GM19025 (cell line): ENCODE measurements around the gene CPZ.

Source experiments
- ATAC-seq: cut with Tn5 transposase; IDR thresholded peaks from one replicate; pipeline ENCODE4 v1.9.1; 2021; ENCODE audit warnings: mild to moderate bottlenecking, low read depth, moderate library complexity; ENCODE audit not compliant: unreplicated experiment

CPZ gene

DNA sequence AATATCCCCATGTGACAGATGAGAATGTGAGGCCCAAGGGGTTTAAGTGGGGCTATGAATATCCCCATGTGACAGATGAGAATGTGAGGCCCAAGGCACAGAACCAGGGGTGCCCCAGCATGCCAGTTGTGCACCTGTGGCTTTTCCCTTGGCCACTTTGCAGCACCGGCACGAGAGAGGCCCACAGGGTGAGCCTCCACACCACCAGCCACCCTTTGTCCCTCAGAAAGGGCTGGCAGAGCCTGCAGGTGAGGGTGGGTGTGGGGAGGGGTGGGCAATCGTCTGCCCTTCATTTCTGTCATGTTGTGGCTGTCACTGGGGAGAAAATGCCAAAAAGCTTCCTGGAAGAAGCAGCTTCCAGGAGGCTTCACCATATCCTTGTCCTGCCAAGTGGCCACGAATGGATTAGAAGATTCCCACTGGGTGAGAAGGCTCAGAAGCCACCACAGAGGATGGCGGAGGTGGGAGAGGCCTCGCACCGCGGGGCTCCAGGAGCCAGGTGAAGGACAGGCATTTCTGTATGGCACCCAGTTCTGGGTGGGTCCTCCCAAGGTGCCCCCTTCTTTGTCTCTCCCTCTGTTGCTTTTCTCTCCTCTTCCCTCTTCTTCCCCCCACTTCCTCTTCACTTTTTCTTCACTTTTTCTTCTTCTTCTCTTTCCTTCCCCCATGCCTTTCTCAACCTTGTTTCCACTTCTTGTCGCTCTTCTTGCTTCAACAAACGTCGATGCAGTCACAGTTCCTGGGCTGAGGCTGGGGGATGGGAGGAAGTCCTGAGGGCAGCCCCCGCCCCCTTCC is 12.8 kb upstream of the CPZ start:
- no peak for ATAC-seq

DNA sequence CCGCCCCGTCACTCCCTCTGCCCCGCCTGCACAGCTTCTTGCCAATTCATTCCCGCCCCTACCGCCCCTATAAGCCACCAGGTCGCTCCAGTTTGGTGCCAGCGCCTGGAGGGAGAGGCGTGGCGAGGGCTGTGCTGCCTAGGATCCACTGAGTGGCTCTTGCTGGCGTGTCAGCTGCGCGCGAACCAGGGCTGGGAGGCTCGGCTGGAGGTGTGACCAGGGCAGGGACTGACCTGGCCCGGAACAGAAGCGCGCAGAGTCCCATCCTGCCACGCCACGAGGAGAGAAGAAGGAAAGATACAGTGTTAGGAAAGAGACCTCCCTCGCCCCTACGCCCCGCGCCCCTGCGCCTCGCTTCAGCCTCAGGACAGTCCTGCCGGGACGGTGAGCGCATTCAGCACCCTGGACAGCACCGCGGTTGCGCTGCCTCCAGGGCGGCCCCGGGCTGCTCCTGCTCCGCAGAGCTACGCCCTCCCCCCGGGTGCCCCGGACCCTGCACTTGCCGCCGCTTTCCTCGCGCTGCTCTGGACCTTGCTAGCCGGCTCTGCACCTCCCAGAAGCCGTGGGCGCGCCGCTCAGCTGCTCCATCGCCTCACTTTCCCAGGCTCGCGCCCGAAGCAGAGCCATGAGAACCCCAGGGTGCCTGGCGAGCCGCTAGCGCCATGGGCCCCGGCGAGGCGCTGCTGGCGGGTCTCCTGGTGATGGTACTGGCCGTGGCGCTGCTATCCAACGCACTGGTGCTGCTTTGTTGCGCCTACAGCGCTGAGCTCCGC is 12.1 kb upstream of the CPZ start, which contains the start of gene GPR78:
Gene GPR78 (plus strand): TSS at position 72 of the 773 bp plus-strand sequence. CDS start 591 bp downstream, at position 663.
- ATAC-seq, result no peak

DNA sequence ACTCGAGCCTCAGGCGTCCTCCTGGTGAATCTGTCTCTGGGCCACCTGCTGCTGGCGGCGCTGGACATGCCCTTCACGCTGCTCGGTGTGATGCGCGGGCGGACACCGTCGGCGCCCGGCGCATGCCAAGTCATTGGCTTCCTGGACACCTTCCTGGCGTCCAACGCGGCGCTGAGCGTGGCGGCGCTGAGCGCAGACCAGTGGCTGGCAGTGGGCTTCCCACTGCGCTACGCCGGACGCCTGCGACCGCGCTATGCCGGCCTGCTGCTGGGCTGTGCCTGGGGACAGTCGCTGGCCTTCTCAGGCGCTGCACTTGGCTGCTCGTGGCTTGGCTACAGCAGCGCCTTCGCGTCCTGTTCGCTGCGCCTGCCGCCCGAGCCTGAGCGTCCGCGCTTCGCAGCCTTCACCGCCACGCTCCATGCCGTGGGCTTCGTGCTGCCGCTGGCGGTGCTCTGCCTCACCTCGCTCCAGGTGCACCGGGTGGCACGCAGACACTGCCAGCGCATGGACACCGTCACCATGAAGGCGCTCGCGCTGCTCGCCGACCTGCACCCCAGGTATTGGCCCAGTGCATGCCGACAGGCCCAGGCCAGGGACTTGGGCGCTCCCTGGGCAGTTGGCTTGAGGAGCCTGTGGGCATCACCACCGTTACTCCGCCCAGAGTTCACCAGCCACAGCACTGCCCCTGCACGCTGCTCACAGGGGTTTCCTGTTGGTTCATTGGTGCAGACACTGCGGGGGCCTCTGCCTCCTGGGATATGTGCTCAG is 11.3 kb upstream of the CPZ start:
- ATAC-seq, result no peak

DNA sequence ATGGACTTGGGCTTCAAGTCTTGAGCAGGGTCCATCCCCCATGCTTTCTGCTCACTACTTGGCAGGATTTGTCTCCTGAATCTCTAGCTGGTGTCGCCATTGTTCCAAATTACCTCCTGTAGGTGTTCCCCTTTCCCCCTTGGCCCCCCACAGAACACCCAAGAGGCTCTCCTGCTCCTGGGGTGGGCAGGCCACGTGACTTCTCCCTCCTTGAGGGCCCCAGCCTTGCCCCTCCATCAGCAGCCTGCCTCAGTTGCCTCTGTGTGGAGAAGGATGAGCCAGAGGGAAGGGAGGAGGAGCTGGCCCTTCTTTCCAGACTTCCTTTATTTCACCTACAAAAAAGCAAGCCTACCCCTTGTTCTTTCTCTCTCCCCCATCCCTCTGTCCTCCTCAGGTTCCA is 10.5 kb upstream of the CPZ start:
- no peak for ATAC-seq

DNA sequence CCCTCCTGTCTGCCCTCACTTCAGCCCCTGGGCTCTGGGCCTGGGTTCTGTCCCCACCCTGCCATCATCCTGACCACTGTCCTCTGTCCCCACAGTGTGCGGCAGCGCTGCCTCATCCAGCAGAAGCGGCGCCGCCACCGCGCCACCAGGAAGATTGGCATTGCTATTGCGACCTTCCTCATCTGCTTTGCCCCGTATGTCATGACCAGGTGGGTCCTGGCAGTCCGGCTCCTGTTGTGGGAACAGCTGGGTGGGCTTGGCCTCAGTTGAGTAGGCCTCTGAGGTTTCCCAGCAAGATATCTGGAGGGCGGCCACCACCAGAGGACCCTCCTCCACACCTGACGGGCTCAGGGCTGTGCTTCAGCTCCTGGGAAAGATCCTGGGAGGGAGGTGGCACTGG is 10.1 kb upstream of the CPZ start:
- no peak for ATAC-seq

DNA sequence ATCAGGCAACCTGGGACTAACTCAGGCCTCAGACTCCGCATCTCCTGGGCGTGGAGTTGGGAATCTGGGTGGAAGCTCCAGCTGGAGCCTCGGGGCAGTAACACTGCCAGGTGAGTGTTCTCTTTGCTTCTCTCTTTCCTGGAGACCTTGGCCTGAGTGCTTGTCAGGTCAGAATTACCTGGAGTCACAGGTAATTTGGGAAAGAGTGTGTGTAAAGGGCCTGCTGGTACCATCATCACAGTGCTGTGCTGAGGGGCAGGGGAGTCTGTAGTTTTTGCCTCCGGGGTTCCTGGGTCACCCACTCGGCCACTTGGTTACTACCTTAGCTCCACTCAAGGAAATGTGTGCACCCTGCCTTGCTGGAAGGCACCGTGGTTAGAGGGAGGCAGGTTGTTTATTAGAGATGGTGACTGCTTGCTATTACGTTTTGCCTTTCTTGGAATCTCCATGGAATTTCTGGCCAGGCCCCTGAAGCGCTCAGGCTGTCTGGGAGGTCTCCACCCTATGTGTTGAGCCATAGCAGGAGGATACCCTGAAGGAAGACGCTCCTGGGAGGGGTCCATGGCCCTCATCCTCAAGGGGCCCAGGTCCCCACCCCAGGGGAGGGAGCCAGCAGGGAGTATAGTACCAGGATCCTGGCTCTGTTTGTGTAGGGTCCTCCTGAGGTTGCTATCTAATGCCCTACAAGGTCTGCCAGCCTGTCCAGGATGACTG is 9.5 kb upstream of the CPZ start:
- no peak for ATAC-seq

DNA sequence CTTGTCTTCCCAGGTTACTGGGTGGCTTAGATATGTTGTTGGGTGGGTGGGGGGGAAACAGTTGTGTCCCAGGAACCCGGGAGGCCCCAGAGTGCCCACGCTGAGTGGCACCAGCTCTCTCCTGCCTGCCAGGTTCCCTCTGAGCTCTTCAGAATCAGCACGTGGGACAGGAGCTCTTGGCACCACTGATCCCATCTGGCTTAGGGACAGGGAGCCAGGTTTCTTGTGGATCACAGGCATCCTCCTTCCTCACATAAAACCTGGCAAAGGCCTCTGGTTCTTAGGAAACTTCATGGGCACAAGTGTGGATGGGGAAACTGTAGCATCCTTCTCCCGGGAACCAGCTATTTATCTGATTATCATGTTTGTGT is 8.9 kb upstream of the CPZ start:
- no peak for ATAC-seq

DNA sequence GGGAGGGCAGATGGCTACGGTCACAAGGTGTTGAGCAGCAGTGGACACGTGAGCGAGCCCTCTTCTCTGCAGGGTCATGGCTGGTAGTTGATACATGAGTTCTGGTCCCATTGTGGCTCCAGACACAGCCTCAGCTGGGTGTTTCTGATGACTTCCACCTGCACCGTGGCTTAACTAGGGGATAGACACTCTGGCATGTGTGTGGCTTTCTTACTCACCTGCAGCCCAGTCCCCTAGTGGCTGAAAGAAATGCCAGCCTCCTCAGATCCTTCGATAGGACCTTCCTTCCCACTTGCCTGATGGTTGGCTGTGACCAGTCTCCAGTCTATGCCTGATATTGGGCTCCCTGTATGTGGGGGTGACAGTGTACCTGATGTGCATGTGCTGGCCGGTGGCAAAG is 7.4 kb upstream of the CPZ start:
- no peak for ATAC-seq

DNA sequence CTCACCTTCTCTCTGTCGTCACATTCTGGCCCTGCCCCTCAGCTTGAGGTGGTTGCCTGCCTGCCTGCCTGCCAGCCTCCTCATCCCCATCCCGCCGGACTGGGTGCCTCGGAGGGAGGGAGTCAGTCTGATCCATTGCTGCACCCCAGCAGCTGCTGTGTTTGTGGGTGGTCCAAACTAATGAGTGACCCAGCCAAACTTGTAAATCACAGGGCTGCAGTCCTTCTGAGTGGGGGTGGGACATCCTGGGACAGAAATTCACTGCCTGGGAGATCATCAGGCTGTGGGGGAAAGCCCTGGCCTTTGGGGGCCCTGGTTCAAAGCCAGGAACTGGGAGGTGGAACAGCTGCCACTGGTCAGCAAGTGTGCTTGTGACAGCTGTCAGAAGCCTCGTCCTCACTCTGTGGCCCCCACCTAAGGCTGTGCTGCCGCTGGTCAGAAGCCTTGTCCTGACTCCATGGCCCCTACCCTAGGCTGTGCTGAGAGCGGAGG is 6.8 kb upstream of the CPZ start:
- ATAC-seq, result no peak

DNA sequence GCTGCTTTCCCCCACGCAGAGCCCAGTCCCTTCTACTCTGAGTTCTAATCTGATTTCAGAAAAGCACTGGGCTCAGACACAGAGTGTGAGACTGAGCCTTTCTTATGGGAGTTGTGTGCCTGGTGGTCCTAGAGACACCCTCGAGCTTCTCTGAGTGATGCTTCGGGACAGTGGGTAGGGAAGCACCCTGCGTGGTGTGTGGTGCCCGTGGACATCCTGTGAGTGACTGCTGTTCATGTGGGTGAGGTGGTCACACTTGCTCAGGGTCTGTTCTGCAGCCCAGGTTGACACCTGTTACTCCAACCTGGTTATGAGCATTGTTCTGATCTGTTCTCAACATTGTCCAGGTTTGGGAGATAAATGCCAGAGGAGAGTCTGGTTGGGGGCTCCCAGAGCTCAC is 6.3 kb upstream of the CPZ start:
- no peak for ATAC-seq

DNA sequence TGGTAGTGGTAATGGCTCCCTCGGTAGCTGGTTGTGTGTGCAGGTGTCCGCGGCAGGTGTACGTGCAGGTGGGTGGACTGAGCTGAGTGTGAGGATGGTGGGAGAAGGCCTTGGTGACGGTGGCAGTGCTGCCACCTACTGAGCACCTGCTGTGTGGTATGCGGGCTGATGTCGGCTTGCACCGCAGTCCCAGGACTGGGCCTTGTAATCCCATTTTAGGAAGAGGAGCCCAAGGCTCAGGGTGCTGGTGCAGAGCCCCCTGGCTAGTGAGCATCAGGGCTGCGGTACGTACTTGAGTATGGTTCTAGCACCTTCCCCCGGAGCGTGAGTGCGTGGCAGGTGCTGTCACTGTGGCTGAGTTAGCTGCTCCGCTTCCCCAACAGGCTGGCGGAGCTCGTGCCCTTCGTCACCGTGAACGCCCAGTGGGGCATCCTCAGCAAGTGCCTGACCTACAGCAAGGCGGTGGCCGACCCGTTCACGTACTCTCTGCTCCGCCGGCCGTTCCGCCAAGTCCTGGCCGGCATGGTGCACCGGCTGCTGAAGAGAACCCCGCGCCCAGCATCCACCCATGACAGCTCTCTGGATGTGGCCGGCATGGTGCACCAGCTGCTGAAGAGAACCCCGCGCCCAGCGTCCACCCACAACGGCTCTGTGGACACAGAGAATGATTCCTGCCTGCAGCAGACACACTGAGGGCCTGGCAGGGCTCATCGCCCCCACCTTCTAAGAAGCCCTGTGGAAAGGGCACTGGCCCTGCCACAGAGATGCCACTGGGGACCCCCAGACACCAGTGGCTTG is 5.7 kb upstream of the CPZ start:
- ATAC-seq, result no peak

DNA sequence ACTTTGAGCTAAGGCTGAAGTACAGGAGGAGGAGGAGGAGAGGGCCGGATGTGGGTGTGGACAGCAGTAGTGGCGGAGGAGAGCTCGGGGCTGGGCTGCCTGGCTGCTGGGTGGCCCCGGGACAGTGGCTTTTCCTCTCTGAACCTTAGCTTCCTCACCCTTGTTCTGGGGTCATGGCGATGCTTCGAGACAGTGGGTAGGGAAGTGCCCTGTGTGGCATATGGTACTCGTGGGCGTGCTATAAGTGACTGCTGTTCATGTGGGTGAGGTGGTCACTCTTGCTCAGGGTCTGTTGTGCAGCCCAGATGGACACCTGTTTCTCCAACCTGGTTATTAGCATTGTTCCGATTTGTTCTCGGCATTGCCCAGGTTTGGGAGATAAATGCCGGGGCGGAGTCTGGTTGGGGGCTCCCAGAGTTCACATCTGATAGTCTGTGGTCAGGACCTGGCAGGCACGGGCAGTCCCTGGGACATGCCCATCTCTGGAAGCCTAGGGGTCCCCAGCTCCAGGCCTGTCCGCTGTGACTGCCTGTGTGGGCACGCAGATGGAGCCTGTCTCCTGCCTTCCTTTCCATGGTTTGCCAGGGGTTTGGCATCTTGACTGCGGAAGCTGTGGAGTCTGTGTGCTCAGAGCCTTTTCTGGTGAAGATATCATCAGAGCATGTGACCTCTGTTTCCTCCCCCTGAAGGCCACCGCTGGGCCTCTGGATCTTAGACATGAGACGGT is 4.9 kb upstream of the CPZ start:
- ATAC-seq, result no peak

DNA sequence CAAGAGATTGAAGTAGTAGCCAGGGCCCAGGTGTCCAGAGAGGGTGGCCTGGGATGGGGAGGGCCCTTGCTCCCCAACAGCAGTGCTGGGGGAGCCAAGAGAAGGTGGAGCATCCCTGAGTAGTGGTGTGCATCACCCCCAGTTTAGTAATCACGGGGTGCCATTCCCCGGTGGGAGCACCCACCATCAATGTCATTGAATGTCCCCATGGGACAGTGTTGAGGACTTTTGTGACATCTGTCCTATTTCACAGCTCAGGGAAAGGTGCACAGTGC is 4.4 kb upstream of the CPZ start:
- no peak for ATAC-seq

DNA sequence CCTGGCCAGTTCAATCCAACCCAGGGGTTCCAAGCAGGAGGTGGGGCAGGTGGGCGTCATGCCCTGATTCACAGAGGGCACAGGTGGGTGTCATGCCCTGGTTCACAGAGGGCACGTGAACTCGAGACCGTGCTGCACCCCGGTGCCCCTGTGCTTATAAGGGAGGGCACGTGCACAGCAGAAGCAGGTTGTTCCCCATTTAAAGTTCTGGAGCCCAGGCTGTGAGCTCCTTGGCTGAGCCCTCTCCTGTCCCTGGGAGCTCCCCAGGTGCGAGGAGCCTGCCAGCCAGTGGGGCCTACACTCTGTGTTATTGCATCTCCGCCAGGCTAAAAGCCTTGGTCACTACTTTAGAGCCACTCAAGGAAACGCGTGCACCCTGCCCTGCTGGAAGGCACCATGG is 3.2 kb upstream of the CPZ start:
- no peak for ATAC-seq

DNA sequence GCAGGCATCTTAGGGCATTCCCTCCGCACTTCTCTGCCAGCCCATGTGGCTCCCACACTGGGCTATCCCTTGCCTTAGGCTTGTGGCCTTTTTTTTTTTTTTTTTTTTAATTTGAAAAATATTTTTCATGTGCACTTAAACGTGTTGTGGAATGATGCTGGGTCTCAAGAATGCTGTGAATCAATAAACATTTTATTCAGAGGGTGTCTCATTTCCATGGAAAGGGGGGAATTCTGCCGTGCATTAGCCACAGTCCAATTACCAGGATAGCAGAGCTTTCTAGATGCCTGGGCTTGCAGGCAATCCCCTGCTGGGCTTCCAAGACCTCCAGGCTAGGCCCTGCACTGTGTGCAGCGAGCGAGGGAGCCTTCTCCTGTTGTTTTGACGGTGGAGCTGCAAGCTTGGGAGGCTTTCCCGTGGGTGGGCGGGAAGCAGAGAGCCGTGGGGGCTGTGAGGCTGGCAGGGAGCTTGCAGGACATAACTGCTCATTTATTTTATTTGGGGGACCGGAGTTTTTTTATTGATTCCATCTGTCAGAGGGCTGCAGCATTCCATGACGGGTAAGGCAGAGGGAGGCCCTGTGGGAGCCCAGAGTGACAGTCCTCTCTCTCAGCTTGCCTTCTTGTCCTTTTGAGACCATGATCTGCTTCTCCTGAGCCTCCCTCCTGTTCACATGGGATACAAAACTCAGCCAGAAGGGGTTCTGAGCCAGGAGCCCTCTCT is 2.6 kb upstream of the CPZ start:
- ATAC-seq, result no peak

DNA sequence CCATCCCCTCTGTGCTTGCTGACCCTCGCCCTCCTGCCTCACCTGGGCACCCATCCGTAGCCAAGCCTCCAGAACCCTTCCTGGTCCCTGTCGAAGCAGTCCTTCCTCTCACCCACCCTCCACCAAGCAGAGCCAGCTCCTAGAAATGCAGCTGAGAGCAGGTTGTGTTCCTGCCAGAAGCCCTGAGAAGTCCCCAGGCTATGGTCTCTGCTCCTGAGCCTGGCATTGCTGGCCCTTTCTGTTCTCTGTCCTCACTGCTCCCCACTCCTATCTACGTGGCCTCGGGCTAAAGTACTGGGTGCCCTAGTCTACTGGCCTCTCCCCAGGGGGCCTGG is 2.1 kb upstream of the CPZ start:
- no peak for ATAC-seq

DNA sequence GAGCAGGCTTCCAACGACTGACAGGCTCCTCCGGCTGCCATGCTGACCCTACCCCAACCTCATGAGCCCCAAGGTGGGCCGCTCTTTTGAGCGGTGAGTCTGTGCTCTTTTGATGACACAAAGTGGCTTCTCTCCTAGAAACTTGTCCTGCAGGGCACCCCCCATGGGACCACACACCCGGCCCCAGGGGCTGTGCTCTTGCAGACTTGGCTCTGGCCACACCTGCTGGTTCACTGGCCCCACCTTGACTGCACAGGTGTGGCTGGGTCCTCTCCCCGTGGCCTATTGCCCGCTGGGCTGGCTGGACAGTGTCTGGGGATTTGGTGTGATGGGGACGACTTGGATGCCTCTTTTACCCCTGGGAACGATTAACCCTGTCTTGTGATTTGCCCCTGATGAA is 1.5 kb upstream of the CPZ start:
- ATAC-seq, result no peak

DNA sequence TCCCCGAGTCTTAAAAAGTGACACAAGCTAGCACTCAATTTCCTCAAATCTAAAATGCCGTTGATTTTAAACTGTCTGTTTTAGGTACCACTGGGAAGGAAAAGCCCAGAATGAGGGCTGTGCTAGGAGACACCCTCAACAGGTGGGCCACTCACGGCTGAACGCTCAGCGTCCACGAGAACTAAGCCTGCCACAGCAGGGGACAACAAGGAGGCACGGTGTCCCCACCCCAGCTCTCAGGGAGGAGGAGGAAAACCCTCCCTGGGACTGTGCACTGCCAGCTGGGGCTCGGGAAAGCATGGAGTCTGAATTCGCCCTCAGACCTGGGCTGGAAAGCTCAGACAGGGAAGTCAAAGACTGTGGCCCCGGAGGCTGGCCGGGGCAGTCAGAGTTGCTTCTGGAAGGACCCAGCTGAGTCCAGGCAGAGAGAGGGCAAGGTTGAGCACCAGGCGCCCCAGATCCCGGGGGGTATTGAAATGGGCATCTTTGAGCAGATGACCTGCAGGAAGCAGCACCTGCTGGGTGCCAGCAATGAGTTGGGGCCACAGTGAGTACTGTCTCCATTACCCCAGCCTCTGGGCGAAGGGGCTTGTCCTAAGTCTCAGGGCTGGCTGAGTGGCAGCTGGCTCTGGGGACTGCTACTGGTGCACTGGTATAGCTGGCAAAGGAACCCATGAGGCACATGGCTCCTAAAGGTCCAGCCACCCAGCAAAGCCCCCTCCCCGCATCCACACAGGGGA is 769 bp upstream of the CPZ start:
- no peak for ATAC-seq
